K562 (cell line): ENCODE results near the gene PPIF. TPM values are rescaled to one million over a fixed set of nuclear protein-coding genes. Genes with fewer than 3 reads are reported as not detected.
A peak's percentile ranks its signal among the peaks of the same experiment; 100 is the strongest.

ENCODE experiments used
- BMI1 ChIP-seq: fragments of 150-350 bp; IDR thresholded peaks from 2 replicates; pipeline ENCODE4 v1.6.1; 2014; ENCODE audit warnings: low read length
- BRD4 ChIP-seq: fragments of 200-600 bp; sonication (generic); IDR thresholded peaks from 2 replicates; pipeline ENCODE4 v1.6.1; 2017; ENCODE audit warnings: inconsistent platforms
- CBX2 ChIP-seq: fragments of 200-600 bp; sonication (generic); IDR thresholded peaks from one replicate; pipeline ENCODE4 v1.6.1; 2012; ENCODE audit warnings: mild to moderate bottlenecking, low read length, inconsistent platforms; ENCODE audit not compliant: insufficient read depth, poor library complexity, severe bottlenecking
- GATAD2B ChIP-seq: fragments of 450-650 bp; IDR thresholded peaks from 2 replicates; pipeline ENCODE4 v1.6.1; 2017; ENCODE audit warnings: mild to moderate bottlenecking, borderline replicate concordance
- HCFC1 ChIP-seq: IDR thresholded peaks from 2 replicates; pipeline ENCODE4 v1.6.1; 2012; ENCODE audit warnings: low read depth, low read length, improper control_type of control experiment
- HNRNPUL1 ChIP-seq: fragments of 200-400 bp; formaldehyde crosslinking; IDR thresholded peaks from 2 replicates; pipeline ENCODE4 v1.6.1; 2017; ENCODE audit warnings: low read length
- ILF3 ChIP-seq: fragments of 450-650 bp; IDR thresholded peaks from 2 replicates; pipeline ENCODE4 v1.6.1; 2018; ENCODE audit warnings: antibody characterized with exemption, mild to moderate bottlenecking, moderate library complexity, borderline replicate concordance
- IRF1 ChIP-seq: sonication (generic); formaldehyde crosslinking; IDR thresholded peaks from 2 replicates; pipeline ENCODE4 v1.8.0; 2022; ENCODE audit warnings: missing genetic modification reagents, mild to moderate bottlenecking, borderline replicate concordance
- KLF1 ChIP-seq: fragments of 450-650 bp; IDR thresholded peaks from 2 replicates; pipeline ENCODE4 v1.6.1; 2016; ENCODE audit warnings: missing genetic modification characterization, missing compliant biosample characterization
- MAZ ChIP-seq, 2 experiments: fragments of 450-650 bp in 1 of 2; sonication (generic) in 1 of 2; formaldehyde crosslinking; IDR thresholded peaks in 1 of 2; conservative IDR thresholded peaks in 1 of 2; 2 replicates each; pipeline versions ENCODE4 v1.4.0 to v1.5.0; 2020; ENCODE audit warnings: mild to moderate bottlenecking in 1 of 2, missing genetic modification reagents in 1 of 2
- SLC30A9 ChIP-seq: fragments of 250-450 bp; sonication (Bioruptor Pico); IDR thresholded peaks from 2 replicates; pipeline ENCODE4 v1.8.0; 2022; ENCODE audit warnings: mild to moderate bottlenecking, moderate library complexity
- TBL1XR1 ChIP-seq, 2 experiments: IDR thresholded peaks; 2 replicates each; pipeline ENCODE4 v1.6.1; 2012; ENCODE audit warnings: improper control_type of control experiment in 2 of 2, low read length in 2 of 2, mild to moderate bottlenecking in 1 of 2
- TFAP4 ChIP-seq: sonication (generic); formaldehyde crosslinking; IDR thresholded peaks from 2 replicates; pipeline ENCODE4 v1.8.0; 2022; ENCODE audit warnings: missing genetic modification reagents, mild to moderate bottlenecking, moderate library complexity, borderline replicate concordance
- TRIM28 ChIP-seq: fragments of 450-650 bp; IDR thresholded peaks from 2 replicates; pipeline ENCODE4 v1.6.1; 2017
- ZNF77 ChIP-seq: fragments of 250-450 bp; sonication (Bioruptor Pico); IDR thresholded peaks from 2 replicates; pipeline ENCODE4 v1.5.0; 2020
- polyA plus RNA-seq, 8 experiments: library from polyadenylated mRNA; depleted of rRNA in 4 of 8; stranded (reverse) in 5 of 8; unstranded in 3 of 8; fragments of >200 nt; fragmentation: Nextera tagmentation in 2 of 8; fragmentation: Illumina TruSeq in 1 of 8; extraction: Ambion mirVana in 2 of 8; extraction: Trizol in 1 of 8; gene quantifications; 2 replicates each; pipeline versions ENCODE4 v1.2.1 to v1.2.3, GENCODE V29; 2011 to 2014; ENCODE audit warnings: inconsistent platforms in 1 of 8, missing spikeins in 1 of 8
- total RNA-seq, 7 experiments: library from RNA; depleted of rRNA in 6 of 7; stranded (reverse); fragments of >200 nt in 6 of 7; fragmentation: Illumina TruSeq in 2 of 7; extraction: Trizol in 2 of 7; gene quantifications; 2 replicates each; pipeline versions ENCODE4 v1.2.1 to v1.2.3, GENCODE V29; 2011 to 2021; ENCODE audit warnings: low replicate concordance in 1 of 7
- TF ChIP-seq, protein P1 (sequence below): fragments of 450-650 bp; IDR thresholded peaks from 2 replicates; pipeline ENCODE4 v1.7.0; 2016; ENCODE audit warnings: borderline replicate concordance
- TF ChIP-seq, protein P2 (sequence below): fragments of 200-400 bp; formaldehyde crosslinking; IDR thresholded peaks from 2 replicates; pipeline ENCODE4 v1.6.1; 2017; ENCODE audit warnings: mild to moderate bottlenecking, low read depth, low read length, moderate library complexity
- TF ChIP-seq, protein P3 (sequence below): fragments of 250-450 bp; sonication (Bioruptor Pico); IDR thresholded peaks from 2 replicates; pipeline ENCODE4 v1.4.0; 2020; ENCODE audit warnings: borderline replicate concordance

The PPIF gene
- total and polyA plus RNA-seq, 9 of the 15 experiments (the other 6 are each of a cell fraction or from before 2014, with no cell fraction given), result 40.9 to 287 (median 117) TPM

DNA sequence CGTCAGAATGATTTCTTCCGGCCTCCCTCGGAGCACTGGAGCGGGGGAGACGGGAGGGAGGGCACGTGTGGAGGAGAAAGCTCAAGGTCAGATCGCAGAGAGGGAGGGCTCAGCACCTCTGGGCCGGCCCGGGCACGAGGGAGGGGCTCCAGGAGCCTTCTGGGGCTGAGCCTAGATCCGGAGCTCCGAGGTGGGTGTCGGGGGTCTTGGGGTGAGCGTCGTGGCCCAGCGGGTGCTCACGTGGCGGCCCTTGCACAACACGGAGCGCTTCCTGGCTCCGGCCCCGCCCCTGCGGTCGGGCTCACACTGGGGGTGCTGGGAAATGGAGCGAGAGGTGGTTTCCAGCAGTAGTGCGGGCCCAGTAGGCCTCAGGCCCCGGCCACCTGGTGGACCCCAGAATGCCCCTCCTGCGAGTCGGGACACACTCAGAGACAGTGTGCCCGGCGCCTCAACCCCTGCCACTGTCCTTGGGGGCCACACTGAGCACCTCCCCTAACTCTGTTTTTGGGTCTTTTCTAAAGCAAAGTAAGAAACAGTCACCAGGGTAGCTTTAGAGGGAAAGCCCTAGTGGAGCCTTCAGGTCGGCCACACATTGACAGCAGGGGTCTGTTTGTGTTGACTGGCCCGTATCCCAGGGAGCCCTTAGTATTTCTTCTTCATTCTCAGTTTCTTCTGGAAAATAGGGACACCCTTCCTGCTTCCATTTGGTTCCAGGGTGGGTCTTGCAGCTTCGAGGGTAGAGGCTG, 798 bp downstream of the PPIF start (continued):
- TF ChIP-seq BMI1 (no peak), MAZ (CRISPR knock-in tag; conservative IDR thresholded peaks at IDR 0.05 in 1 of 2, IDR thresholded peaks at IDR 0.05 in 1 of 2) (peak; percentile 77 to 91), SLC30A9 (CRISPR knock-in tag) (no peak), TFAP4 (CRISPR knock-in tag) (peak; percentile 54), HNRNPUL1 (no peak), TBL1XR1 (IDR thresholded peaks at IDR 0.05; ENCODE audit: low read length in 2 of 2) (0 out of 4 replicates have a peak, but pooled peaks of 1 of the 2 experiments have one; percentile 37), TRIM28 (no peak; the same call in 1 of the 2 replicates), CBX2 (no peak), HCFC1 (peak; percentile 26; the same call in 1 of the 2 replicates), BRD4 (no peak; the same call in 1 of the 2 replicates), ILF3 (no peak), KLF1 (tag) (no peak), IRF1 (no peak), GATAD2B (no peak; the same call in 1 of the 2 replicates), ZNF77 (CRISPR knock-in tag) (no peak)
- TF ChIP-seq, protein P1, sequence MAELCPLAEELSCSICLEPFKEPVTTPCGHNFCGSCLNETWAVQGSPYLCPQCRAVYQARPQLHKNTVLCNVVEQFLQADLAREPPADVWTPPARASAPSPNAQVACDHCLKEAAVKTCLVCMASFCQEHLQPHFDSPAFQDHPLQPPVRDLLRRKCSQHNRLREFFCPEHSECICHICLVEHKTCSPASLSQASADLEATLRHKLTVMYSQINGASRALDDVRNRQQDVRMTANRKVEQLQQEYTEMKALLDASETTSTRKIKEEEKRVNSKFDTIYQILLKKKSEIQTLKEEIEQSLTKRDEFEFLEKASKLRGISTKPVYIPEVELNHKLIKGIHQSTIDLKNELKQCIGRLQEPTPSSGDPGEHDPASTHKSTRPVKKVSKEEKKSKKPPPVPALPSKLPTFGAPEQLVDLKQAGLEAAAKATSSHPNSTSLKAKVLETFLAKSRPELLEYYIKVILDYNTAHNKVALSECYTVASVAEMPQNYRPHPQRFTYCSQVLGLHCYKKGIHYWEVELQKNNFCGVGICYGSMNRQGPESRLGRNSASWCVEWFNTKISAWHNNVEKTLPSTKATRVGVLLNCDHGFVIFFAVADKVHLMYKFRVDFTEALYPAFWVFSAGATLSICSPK, result no peak
- TF ChIP-seq, protein P2, sequence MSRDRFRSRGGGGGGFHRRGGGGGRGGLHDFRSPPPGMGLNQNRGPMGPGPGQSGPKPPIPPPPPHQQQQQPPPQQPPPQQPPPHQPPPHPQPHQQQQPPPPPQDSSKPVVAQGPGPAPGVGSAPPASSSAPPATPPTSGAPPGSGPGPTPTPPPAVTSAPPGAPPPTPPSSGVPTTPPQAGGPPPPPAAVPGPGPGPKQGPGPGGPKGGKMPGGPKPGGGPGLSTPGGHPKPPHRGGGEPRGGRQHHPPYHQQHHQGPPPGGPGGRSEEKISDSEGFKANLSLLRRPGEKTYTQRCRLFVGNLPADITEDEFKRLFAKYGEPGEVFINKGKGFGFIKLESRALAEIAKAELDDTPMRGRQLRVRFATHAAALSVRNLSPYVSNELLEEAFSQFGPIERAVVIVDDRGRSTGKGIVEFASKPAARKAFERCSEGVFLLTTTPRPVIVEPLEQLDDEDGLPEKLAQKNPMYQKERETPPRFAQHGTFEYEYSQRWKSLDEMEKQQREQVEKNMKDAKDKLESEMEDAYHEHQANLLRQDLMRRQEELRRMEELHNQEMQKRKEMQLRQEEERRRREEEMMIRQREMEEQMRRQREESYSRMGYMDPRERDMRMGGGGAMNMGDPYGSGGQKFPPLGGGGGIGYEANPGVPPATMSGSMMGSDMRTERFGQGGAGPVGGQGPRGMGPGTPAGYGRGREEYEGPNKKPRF, result no peak
- TF ChIP-seq, protein P3, sequence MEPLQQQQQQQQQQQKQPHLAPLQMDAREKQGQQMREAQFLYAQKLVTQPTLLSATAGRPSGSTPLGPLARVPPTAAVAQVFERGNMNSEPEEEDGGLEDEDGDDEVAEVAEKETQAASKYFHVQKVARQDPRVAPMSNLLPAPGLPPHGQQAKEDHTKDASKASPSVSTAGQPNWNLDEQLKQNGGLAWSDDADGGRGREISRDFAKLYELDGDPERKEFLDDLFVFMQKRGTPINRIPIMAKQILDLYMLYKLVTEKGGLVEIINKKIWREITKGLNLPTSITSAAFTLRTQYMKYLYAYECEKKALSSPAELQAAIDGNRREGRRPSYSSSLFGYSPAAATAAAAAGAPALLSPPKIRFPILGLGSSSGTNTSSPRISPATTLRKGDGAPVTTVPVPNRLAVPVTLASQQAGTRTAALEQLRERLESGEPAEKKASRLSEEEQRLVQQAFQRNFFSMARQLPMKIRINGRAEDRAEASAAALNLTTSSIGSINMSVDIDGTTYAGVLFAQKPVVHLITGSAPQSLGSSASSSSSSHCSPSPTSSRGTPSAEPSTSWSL, result no peak
